Activated CD8-positive, alpha-beta T cell treated with anti-CD3 and anti-CD28 coated beads, Interleukin-2, amount 10 ng/mL, durations not matched to agents 7 days and 5 days (primary cell): ENCODE measurements around the gene MBNL2. TPM values are rescaled to one million over a fixed set of nuclear protein-coding genes. Genes with fewer than 3 reads are reported as not detected.

ENCODE experiments used
- ATAC-seq: fragments of 150-1000 bp; cut with Tn5 transposase; one replicate; pipeline ENCODE4 v1.10.0; 2021; ENCODE audit warnings: moderate library complexity
- CTCF ChIA-PET: fragments of 350-600 bp; sonication (Branson Sonifier 250); formaldehyde crosslinking; loops from one replicate; lab custom pipeline; 2021; ENCODE audit warnings: antibody characterized with exemption; lab: Charles Lee
- POLR2A ChIA-PET: fragments of 350-600 bp; sonication (Branson Sonifier 250); formaldehyde crosslinking; loops from one replicate; lab custom pipeline; 2021; ENCODE audit warnings: antibody characterized with exemption; lab: Charles Lee
- DNase-seq: peaks from one replicate; pipeline ENCODE4 v3.0.0-alpha.2; 2020
- H3K27ac Mint-ChIP-seq: one replicate; pipeline ENCODE4 v1.8.0; 2021; ENCODE audit warnings: mild to moderate bottlenecking, mixed read lengths
- H3K27me3 Mint-ChIP-seq: one replicate; pipeline ENCODE4 v1.8.0; 2021; ENCODE audit warnings: low read depth, mixed read lengths
- H3K36me3 Mint-ChIP-seq: one replicate; pipeline ENCODE4 v1.8.0; 2021; ENCODE audit warnings: low read depth, mixed read lengths
- H3K4me1 Mint-ChIP-seq: one replicate; pipeline ENCODE4 v1.8.0; 2021; ENCODE audit warnings: low read depth, mixed read lengths
- H3K4me3 Mint-ChIP-seq: one replicate; pipeline ENCODE4 v1.8.0; 2021; ENCODE audit warnings: mild to moderate bottlenecking, mixed read lengths
- H3K9me3 Mint-ChIP-seq: one replicate; pipeline ENCODE4 v1.8.0; 2022; ENCODE audit warnings: mixed read lengths; ENCODE audit not compliant: insufficient read depth
- total RNA-seq, 2 experiments: library from RNA; stranded (reverse); gene quantifications; one replicate each; pipeline ENCODE4 v1.2.3, GENCODE V29; 2021

Gene MBNL2
- total RNA-seq, 2 experiments from 2014 or later, result 11.6 to 12.3 TPM

DNA sequence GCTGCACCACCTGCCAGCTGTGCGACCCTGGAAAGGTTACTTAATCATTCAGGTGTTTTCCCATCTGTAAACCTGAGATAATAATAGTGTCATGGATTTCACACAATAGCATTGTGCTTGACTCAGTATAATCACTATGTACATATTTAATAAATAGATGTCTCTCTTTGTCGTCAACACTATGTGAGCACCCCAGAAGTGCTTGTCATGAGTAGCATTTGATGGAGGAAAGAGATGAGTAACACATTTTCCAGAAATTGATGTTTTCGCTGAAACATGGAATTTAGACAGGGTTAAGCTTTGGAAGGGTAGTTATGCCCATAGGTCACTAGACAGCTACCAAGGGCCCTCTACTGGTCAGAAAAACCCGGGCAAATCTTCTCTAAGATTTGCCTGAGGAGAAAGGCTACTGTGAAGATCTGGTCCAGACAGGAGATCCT, 9.5 kb upstream of the MBNL2 start:
- no peak overlapping the region for H3K27ac Mint-ChIP-seq
- POLR2A ChIA-PET, result no interaction called here
- CTCF ChIA-PET, result interaction anchor here (0.7 to 4.0 kb wide), 4 partner anchors 11 to 147 kb away, joined by 3 to 38 read pairs (median 3); partner anchors contain the start of gene MBNL2
- H3K36me3 Mint-ChIP-seq, result peaks cover 1% of the 10 kb centered on the region
- peaks cover 49% of the 10 kb centered on the region for H3K4me1 Mint-ChIP-seq
- H3K27me3 Mint-ChIP-seq, result no peaks in the 10 kb centered on the region
- H3K4me3 Mint-ChIP-seq, result no peak overlapping the region
- ATAC-seq, result no peak
- no peak for DNase-seq
- peaks cover 8% of the 10 kb centered on the region for H3K9me3 Mint-ChIP-seq

DNA sequence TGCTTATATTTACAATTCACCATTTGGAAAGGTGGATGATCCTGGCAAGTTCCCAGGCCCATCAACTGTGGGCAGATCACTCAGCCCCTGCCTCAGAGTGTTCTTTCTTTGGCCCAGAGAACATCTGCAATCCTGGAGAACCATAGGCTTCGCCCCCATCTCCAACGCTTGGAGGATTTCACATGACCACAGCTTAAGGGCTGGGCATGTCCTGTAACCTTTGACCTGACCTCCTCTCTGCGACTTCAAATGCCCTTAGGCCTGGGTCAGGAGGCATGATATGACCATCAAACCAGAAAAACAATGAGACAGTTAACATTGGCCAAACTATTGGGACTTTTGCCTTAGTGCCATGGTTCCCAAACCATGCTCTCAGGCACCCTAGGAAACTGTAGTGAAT, 7.2 kb upstream of the MBNL2 start:
- no peak overlapping the region for H3K27ac Mint-ChIP-seq
- peaks cover 43% of the 10 kb centered on the region for H3K4me1 Mint-ChIP-seq
- H3K9me3 Mint-ChIP-seq, result no peaks in the 10 kb centered on the region
- no peak overlapping the region for H3K4me3 Mint-ChIP-seq
- H3K27me3 Mint-ChIP-seq, result no peaks in the 10 kb centered on the region
- ChIA-PET POLR2A (interaction anchor here (0.6 kb wide), 1 partner anchor 38 kb away, joined by 3 read pairs; no protein-coding TSS in a partner anchor), CTCF (interaction anchor here (0.6 to 1.9 kb wide), 5 partner anchors 9 to 120 kb away, joined by 3 to 15 read pairs (median 5); no protein-coding TSS in a partner anchor)
- DNase-seq (no peak), ATAC-seq (peak; percentile 12)
- no peaks in the 10 kb centered on the region for H3K36me3 Mint-ChIP-seq

DNA sequence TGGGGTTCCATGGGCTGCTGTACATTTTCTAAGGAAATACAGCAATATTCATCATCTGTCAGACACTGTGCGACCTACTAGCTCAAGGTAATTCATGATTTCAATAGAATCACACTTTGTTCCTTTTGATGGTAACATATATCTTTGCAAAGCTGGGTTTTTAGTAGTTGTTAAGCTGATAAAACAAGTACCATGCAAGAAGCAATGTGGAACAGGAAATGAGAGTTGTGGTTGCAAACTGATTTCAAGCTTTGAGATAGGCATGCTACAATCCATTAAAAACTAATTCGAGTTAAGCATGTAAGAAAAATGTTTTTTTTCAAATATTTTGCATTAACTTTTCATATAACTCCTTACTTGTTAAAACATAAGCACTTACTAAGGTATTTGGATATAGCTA, 6.8 kb upstream of the MBNL2 start:
- Mint-ChIP-seq H3K27me3 (no peaks in the 10 kb centered on the region), H3K9me3 (no peaks in the 10 kb centered on the region), H3K36me3 (no peaks in the 10 kb centered on the region), H3K4me3 (no peak overlapping the region), H3K27ac (no peak overlapping the region), H3K4me1 (peaks cover 42% of the 10 kb centered on the region)
- POLR2A ChIA-PET, result interaction anchor here (0.6 kb wide), 1 partner anchor 37 kb away, joined by 3 read pairs; no protein-coding TSS in a partner anchor
- DNase-seq (no peak), ATAC-seq (peak; percentile 54)
- CTCF ChIA-PET, result interaction anchor here (0.6 to 1.9 kb wide), 5 partner anchors 9 to 120 kb away, joined by 3 to 15 read pairs (median 5); no protein-coding TSS in a partner anchor

DNA sequence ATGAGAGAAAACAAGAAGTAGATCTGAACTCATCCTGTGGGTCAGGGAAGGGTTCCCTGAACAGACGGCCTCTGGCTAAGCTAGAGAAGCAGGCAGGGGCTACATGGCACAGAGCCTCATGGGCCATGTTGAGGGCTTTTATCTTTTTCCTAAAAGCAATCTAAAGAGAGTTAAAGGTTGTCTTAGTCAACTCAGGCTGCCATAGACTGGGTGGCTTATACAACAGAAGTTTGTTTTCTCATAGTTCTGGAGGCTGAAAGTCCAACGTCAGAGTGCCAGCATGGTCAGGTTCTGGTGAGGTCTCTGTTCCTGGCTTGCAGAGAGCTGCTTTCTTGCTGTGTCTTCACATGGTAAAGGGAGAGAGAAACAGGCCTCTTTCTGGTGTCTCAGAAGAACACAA, 2.9 kb upstream of the MBNL2 start:
- no peak for ATAC-seq
- no peaks in the 10 kb centered on the region for H3K36me3 Mint-ChIP-seq
- ChIA-PET CTCF (no interaction called here), POLR2A (no interaction called here)
- peaks cover 35% of the 10 kb centered on the region for H3K4me1 Mint-ChIP-seq
- no peak overlapping the region for H3K27ac Mint-ChIP-seq
- no peaks in the 10 kb centered on the region for H3K27me3 Mint-ChIP-seq
- H3K4me3 Mint-ChIP-seq, result no peak overlapping the region
- H3K9me3 Mint-ChIP-seq, result no peaks in the 10 kb centered on the region
- no peak for DNase-seq

DNA sequence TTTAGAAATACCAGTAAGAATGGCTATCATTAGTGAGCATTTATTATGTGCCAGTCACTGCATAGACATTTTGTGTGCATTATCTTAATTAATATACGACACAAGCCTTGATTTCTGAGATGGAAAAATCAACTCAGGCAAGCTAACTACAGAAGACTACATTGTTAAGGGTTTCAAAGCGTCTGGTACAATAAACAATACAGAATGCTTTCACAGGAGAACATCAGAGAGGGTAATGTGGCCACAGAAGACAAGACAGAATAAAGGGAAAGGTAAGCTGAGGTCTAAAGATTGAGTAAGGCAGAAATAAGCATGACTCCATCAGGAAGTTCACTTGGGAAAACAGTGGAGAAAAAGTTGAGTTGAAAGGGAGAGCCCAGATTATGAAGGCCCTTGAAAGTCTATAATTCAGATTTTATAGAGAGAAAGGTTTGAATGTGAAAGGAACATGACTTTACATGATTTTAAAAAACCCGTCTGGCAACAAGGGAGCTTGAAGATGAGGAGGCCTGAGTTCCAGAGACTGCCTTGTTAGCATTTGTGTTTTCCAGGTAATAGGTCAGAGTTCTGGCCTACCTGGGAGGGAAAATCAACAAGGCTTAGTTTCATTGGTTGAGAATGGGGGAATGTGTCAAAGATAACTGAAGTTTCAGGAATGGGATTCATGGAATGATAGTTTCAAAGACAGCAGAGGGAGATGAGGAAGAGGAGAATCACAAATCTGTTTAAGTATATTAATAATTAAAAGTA, 1.8 kb upstream of the MBNL2 start:
- H3K27me3 Mint-ChIP-seq, result no peaks in the 10 kb centered on the region
- no peak overlapping the region for H3K27ac Mint-ChIP-seq
- ATAC-seq, result no peak
- no peak overlapping the region for H3K4me3 Mint-ChIP-seq
- ChIA-PET POLR2A (interaction anchor here (0.6 kb wide), 1 partner anchor 1542 kb away, joined by 3 read pairs; no protein-coding TSS in a partner anchor), CTCF (interaction anchor here (1.1 to 1.2 kb wide), 2 partner anchors 10 to 110 kb away, joined by 3 read pairs; no protein-coding TSS in a partner anchor)
- H3K4me1 Mint-ChIP-seq, result peaks cover 37% of the 10 kb centered on the region
- H3K36me3 Mint-ChIP-seq, result no peaks in the 10 kb centered on the region
- DNase-seq, result no peak
- H3K9me3 Mint-ChIP-seq, result no peaks in the 10 kb centered on the region

DNA sequence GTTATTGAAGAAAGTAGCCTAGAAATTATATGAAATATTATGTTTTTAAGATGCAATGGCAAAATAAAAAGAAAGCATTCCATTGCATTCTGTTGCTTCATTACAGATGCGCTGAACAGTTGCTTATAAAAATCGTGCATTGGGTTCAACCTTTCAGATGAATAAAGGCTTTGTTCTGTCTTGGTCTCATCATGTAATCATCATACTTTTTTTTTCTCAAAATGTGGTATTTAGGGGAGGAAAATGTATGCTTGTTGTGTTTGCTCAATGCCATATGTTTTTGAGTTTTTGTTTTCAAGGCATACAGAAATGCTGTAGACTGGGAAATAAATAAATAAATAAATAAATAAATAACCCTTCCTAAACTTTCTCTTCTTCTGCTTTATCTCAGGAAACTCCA, 1.1 kb upstream of the MBNL2 start:
- no peak for DNase-seq
- Mint-ChIP-seq H3K4me1 (peaks cover 37% of the 10 kb centered on the region), H3K27ac (no peak overlapping the region), H3K4me3 (no peak overlapping the region), H3K9me3 (no peaks in the 10 kb centered on the region), H3K36me3 (no peaks in the 10 kb centered on the region), H3K27me3 (no peaks in the 10 kb centered on the region)
- ChIA-PET POLR2A (no interaction called here), CTCF (interaction anchor here (1.2 to 5.0 kb wide), 2 partner anchors 10 to 111 kb away, joined by 3 to 38 read pairs; no protein-coding TSS in a partner anchor)
- ATAC-seq, result no peak

DNA sequence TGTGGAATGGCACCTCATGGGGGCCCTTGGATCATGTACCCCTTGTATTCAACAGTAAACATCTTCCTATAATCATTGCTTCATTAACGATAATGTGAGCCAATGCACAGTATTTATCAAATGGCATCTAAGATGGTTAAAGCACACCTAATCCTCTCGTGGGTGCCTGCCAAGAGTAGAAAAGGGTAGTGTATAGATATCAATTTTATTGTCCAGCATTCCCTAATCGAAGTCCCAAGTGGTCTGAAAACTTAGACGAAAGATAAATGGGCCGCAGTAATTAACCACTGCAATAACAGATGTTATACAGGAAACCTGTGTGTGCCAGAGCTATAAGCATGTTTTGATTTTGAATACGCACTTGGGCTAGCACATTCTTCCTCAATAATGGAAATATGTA, 667 bp upstream of the MBNL2 start:
- H3K36me3 Mint-ChIP-seq, result no peaks in the 10 kb centered on the region
- no peaks in the 10 kb centered on the region for H3K9me3 Mint-ChIP-seq
- no peaks in the 10 kb centered on the region for H3K27me3 Mint-ChIP-seq
- DNase-seq, result no peak
- H3K4me1 Mint-ChIP-seq, result peaks cover 40% of the 10 kb centered on the region
- ATAC-seq, result no peak
- CTCF ChIA-PET, result interaction anchor here (0.8 to 5.0 kb wide), 7 partner anchors 10 to 137 kb away, joined by 3 to 38 read pairs (median 11); no protein-coding TSS in a partner anchor
- no peak overlapping the region for H3K27ac Mint-ChIP-seq
- POLR2A ChIA-PET, result interaction anchor here (6.0 kb wide), 1 partner anchor 211 kb away, joined by 39 read pairs; the partner anchor contains the start of gene RAP2A
- no peak overlapping the region for H3K4me3 Mint-ChIP-seq

DNA sequence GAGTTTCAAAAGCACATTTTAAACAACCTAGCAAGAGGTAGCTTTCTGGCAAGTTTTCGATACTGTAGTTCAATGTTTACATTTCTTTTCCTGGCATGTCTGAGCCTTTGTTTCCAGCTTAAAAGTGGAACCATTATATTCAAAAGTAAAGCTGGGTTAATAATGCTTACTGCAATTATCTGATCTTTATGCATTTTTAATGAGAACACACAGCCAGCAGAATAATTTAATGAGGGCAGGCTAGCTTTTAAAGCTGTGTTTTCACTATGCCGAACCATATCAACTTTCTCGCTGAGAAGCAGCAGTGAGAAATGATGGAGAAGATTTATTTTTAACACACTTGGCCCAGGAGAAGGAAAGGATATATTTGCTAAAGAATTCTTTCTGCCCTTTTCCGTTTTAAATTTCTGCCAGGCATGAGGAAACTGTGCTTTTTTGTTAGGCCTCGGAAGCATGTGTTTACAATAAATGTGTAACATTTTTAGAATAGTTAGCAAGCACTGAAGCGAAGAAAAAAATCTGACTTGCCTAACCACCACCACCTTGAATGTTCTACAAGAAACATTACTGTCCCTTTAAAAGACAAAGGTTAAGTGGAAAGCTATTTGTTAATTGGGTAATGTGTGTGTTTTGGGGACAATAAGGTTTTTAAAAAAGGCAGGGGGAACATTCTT, 1.0 kb downstream of the MBNL2 start:
- no peaks in the 10 kb centered on the region for H3K9me3 Mint-ChIP-seq
- peaks cover 4% of the 10 kb centered on the region for H3K36me3 Mint-ChIP-seq
- no peaks in the 10 kb centered on the region for H3K27me3 Mint-ChIP-seq
- ATAC-seq (no peak), DNase-seq (no peak)
- peaks cover 56% of the 10 kb centered on the region for H3K4me1 Mint-ChIP-seq
- ChIA-PET POLR2A (interaction anchor here (0.8 to 6.0 kb wide), 6 partner anchors 9 to 210 kb away, joined by 3 to 39 read pairs (median 4); partner anchors contain the start of gene RAP2A), CTCF (interaction anchor here (0.8 to 5.0 kb wide), 15 partner anchors 8 to 1547 kb away, joined by 3 to 38 read pairs (median 5); no protein-coding TSS in a partner anchor)
- peak overlapping the region; percentile 83 for H3K4me3 Mint-ChIP-seq
- H3K27ac Mint-ChIP-seq, result peak overlapping the region; percentile 79

DNA sequence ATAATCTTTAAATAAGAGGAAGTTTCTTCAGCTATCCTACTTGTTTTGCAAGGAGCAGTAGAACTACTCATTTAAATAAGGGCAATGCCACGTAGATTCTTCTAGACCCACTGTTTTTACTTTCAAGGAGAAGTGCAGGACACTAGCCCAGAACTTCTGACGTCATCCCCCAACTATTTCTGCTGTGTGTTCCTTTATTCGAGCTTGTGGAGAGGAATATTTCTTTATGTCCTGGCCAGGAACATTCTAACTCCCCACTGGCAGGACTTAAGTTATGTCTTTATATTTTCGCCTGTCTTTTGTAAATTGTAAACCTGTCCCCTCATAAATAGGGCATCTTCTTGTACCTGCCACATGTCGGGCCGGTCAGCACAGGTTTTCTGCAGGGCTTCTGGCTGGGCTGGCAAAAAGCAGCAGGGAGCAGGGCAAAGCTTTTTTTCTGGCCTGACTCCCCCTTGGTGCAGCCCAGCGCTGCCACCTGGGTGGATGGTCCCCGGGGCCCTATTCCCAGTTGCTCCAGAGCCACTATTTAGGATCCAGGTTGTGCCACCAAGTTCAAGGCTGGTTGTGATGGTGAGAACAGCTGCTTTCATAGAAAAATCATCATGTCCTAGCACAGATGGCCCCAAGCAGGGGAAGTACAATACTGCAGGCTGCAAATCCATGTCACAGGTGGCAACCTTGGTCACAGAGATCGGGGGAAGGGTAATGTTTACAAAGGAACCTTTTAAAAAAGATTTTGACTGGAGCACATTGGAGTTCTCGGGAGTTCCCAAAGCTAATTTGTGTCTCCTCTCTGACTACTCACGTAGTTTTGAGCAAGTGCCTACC, 1.8 kb downstream of the MBNL2 start:
- Mint-ChIP-seq H3K4me3 (peak overlapping the region; percentile 83), H3K9me3 (no peaks in the 10 kb centered on the region), H3K36me3 (peaks cover 4% of the 10 kb centered on the region), H3K27me3 (no peaks in the 10 kb centered on the region), H3K27ac (peak overlapping the region; percentile 79), H3K4me1 (peaks cover 56% of the 10 kb centered on the region)
- no peak for ATAC-seq
- ChIA-PET CTCF (interaction anchor here (0.7 to 5.0 kb wide), 11 partner anchors 8 to 1520 kb away, joined by 3 to 38 read pairs (median 7); no protein-coding TSS in a partner anchor), POLR2A (interaction anchor here (0.9 to 6.0 kb wide), 4 partner anchors 14 to 209 kb away, joined by 3 to 39 read pairs (median 6); partner anchors contain the start of gene RAP2A)
- no peak for DNase-seq

DNA sequence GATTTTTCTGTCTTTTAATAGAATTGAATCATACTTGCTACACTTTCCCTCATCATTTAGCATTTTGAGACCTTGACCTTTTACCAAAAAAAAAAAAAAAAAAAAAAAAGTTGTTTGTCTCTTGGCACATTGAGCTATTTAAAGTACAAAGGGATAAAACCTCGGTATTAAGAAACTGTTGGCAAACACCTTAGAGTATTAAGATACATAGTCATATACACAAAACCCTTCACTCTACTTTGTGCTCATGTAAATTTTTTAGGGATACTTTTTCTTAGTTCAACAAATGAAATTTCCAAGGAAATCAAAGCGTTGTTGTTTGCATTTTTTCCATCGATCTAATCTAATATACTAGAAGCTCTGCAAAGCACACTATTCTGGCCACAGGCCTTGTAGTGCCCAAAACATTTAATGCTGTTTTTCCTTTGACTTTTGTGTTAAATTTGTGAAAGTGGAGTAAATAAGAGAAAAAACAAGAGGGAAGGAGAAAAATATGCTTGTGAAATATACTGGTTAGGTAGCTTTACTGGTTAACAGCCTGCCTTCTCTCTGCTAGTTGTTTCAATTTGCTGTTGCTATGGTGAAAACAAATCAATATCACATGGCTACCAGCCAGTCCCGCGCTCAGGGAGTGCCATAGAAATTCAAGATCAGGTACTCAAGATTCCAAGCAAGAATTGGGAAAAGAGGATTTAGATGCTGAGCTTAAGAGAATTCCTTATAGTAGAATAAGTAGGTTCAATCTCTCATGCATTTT, 2.6 kb downstream of the MBNL2 start:
- Mint-ChIP-seq H3K4me3 (peak overlapping the region; percentile 83), H3K27me3 (no peaks in the 10 kb centered on the region), H3K4me1 (peaks cover 57% of the 10 kb centered on the region), H3K27ac (peak overlapping the region; percentile 82), H3K36me3 (peaks cover 4% of the 10 kb centered on the region), H3K9me3 (no peaks in the 10 kb centered on the region)
- peak; percentile 35 for DNase-seq
- CTCF ChIA-PET, result interaction anchor here (1.0 to 5.0 kb wide), 5 partner anchors 9 to 134 kb away, joined by 4 to 38 read pairs (median 7); no protein-coding TSS in a partner anchor
- POLR2A ChIA-PET, result interaction anchor here (1.3 to 6.0 kb wide), 2 partner anchors 36 to 208 kb away, joined by 4 to 39 read pairs; partner anchors contain the start of gene RAP2A
- ATAC-seq, result peak; percentile 22
